Central memory CD8-positive, alpha-beta T cell (primary cell): ENCODE data around the gene ADAMTS12.
"Not testable (repeated sequence)": the region's sequence is repeated elsewhere in the genome, so short reads cannot be mapped to it uniquely, and the experiment has no call there.

ENCODE experiments used
- ATAC-seq: fragments of 150-1000 bp; cut with Tn5 transposase; replicated peaks from 2 replicates; pipeline ENCODE4 v1.10.0; 2022; ENCODE audit warnings: mild to moderate bottlenecking, moderate FRiP score, moderate number of reproducible peaks; ENCODE audit not compliant: poor library complexity, severe bottlenecking; ENCODE audit errors: extremely low read depth
- DNase-seq, 2 donors: peaks; one replicate each; pipeline ENCODE4 v3.0.0; 2021; ENCODE audit warnings: low spot score in 2 of 2
- H3K27ac Mint-ChIP-seq: one replicate; pipeline ENCODE4 v1.8.0; 2022; ENCODE audit warnings: low read depth, mild to moderate bottlenecking, moderate library complexity, mixed read lengths
- H3K27me3 Mint-ChIP-seq: one replicate; pipeline ENCODE4 v1.8.0; 2022; ENCODE audit warnings: mixed read lengths
- H3K36me3 Mint-ChIP-seq: one replicate; pipeline ENCODE4 v1.8.0; 2022; ENCODE audit warnings: mild to moderate bottlenecking, moderate library complexity, mixed read lengths; ENCODE audit not compliant: insufficient read depth
- H3K4me1 Mint-ChIP-seq: one replicate; pipeline ENCODE4 v1.8.0; 2022; ENCODE audit warnings: mixed read lengths
- H3K4me3 Mint-ChIP-seq: one replicate; pipeline ENCODE4 v1.8.0; 2022; ENCODE audit warnings: mild to moderate bottlenecking, moderate library complexity, mixed read lengths
- H3K9me3 Mint-ChIP-seq: one replicate; pipeline ENCODE4 v1.8.0; 2022; ENCODE audit warnings: mixed read lengths

The ADAMTS12 gene

DNA sequence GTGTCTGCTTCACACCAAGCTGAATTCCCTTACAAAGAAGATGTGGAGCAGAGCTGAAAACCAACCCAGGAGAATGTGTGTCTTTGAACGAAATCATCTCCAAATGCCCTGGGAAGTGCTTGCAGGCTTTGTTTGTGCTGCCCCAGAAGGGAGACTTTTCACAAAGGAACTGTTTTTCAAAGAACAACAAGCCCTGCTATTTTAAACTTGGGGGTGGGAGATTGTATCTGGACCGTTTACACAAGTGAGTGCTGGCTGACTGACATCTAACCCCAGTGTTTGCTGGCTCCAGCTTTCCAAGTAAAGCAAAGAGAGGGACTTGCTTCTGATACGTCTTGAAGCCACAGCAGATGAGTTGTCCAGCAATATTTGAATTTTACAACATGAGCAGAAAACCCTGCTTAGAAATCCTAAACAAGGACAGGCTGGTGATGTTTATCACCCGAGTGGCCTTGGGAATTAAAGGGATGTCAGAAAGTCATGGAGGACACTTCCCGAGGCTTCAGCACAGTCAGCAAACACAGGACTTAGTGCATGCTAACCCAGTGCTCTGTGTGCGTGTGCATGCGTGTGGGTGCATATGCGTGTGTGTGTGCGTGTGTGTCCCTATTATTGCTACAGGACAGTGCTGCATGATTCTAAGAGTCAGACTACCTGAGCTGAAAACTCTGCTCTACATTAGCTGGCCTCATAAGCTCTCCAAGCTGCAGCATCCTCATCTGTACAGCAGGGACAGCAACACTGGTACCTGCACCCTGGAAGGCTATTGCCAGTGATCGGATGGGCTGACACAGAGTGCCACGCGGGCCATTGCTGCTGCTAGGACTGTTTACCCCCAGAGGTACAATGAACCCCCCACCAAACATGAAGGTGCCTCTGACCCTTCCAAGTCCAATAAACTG lies 1.4 kb downstream of the ADAMTS12 start:
- no peaks in the 10 kb centered on the region for H3K36me3 Mint-ChIP-seq
- no peak for DNase-seq
- no peak overlapping the region for H3K27ac Mint-ChIP-seq
- ATAC-seq = no peak
- H3K4me3 Mint-ChIP-seq = no peak overlapping the region
- peaks cover 56% of the 10 kb centered on the region for H3K27me3 Mint-ChIP-seq
- H3K9me3 Mint-ChIP-seq = no peaks in the 10 kb centered on the region
- no peaks in the 10 kb centered on the region for H3K4me1 Mint-ChIP-seq

- no peaks in the 10 kb centered on the region for H3K36me3 Mint-ChIP-seq
- peaks cover 56% of the 10 kb centered on the region for H3K27me3 Mint-ChIP-seq
- H3K4me3 Mint-ChIP-seq = no peak overlapping the region
- H3K9me3 Mint-ChIP-seq = no peaks in the 10 kb centered on the region
- no peak overlapping the region for H3K27ac Mint-ChIP-seq
- ATAC-seq (no peak), DNase-seq (no peak)
- H3K4me1 Mint-ChIP-seq = no peaks in the 10 kb centered on the region
Observed at GRCh38 chr5:33888587-33888986, 3.2 kb downstream of the ADAMTS12 start.

DNA sequence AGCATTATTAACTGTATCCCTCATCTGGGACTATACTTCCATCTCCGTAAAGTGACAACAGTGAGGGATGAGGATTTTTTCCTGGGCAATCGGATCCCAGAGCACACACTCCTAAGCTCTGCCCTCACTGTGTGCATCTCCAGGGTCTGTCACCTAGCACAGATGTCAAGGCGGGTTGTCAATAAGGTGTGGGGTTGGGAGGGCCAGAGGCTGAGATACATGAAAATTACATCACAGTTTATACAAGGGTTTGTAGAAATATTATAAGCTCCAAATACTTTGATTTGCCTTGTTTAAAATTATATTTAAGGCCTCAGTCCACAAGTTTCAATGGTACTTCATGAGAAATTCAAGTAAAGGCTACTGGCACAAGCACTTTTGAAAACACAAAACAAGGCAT lies 4.5 kb downstream of the ADAMTS12 start:
- peaks cover 42% of the 10 kb centered on the region for H3K27me3 Mint-ChIP-seq
- H3K36me3 Mint-ChIP-seq = no peaks in the 10 kb centered on the region
- ATAC-seq (no peak), DNase-seq (no peak)
- no peaks in the 10 kb centered on the region for H3K9me3 Mint-ChIP-seq
- H3K4me1 Mint-ChIP-seq = no peaks in the 10 kb centered on the region
- no peak overlapping the region for H3K4me3 Mint-ChIP-seq
- no peak overlapping the region for H3K27ac Mint-ChIP-seq

DNA sequence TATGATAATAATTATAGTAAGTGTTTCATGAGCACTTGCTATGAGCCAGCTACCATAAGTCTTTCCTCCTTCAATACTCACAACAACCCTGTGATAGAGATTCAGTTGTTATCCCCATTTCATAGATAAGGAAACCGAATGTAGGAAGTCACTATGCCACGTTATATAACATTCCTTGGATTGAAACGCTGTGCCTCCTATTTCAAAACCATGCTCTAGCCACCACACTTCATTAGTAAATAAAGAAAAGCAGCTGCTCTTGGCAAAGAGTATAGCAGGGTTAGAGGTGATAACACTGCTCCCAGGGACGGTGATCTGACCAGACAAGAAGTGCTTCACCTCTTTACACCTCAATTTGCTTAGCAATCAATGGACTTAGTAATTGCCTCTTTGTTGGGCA lies 5.5 kb downstream of the ADAMTS12 start:
- peaks cover 33% of the 10 kb centered on the region for H3K27me3 Mint-ChIP-seq

GRCh38 chr5:33885679-33886078 lies 6.1 kb downstream of the ADAMTS12 start:
- Mint-ChIP-seq H3K4me3 (no peak overlapping the region), H3K36me3 (no peaks in the 10 kb centered on the region), H3K9me3 (no peaks in the 10 kb centered on the region), H3K27ac (no peak overlapping the region), H3K27me3 (peaks cover 27% of the 10 kb centered on the region), H3K4me1 (no peaks in the 10 kb centered on the region)
- DNase-seq (no peak), ATAC-seq (no peak)

More for the DNA sequence above, 5.5 kb downstream of the ADAMTS12 start:
- Mint-ChIP-seq H3K27ac (no peak overlapping the region), H3K9me3 (no peaks in the 10 kb centered on the region), H3K36me3 (no peaks in the 10 kb centered on the region), H3K4me1 (no peaks in the 10 kb centered on the region), H3K4me3 (no peak overlapping the region)
- DNase-seq (no peak), ATAC-seq (no peak)

DNA sequence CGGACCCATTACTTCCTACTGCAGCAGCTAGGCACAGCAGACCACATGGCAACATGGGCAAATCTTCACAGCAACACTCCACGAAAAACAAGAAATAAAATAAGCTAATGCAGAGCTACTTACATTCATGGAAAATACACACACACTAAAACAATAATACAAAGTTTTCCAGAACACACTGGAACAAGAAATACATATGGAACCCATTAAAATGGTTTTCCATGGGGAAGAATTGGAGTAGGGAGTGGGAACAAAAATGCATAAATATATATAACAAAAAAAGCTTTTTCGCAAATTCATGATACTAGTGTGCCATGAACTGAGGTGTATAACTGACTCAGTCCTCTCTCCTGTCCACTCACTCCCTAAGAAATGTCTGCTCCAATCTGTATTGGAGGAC lies 8.3 kb downstream of the ADAMTS12 start:
- DNase-seq = no peak
- Mint-ChIP-seq H3K4me1 (no peaks in the 10 kb centered on the region), H3K9me3 (no peaks in the 10 kb centered on the region), H3K36me3 (no peaks in the 10 kb centered on the region), H3K4me3 (no peak overlapping the region), H3K27me3 (peaks cover 12% of the 10 kb centered on the region), H3K27ac (no peak overlapping the region)
- no peak for ATAC-seq

DNA sequence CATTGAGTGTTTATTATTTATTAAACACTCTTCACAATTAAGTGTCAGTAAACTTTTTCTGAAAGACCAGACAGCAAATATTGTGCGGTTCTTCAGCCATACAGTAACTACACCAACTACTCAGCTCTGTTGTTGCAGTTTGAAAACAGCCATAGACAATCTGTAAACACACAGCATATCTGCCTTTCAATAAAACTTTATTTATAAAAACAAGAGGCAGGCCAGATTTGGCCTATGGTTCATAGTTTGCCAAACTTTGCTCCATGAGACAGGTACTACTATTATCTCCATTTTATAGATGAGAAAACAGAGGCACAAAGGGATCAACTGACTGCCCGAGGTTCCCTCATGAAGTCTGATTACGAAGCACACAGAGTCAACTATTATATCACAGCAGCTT lies 11.5 kb downstream of the ADAMTS12 start:
- ATAC-seq = no peak
- Mint-ChIP-seq H3K27ac (no peak overlapping the region), H3K27me3 (peaks cover 11% of the 10 kb centered on the region), H3K4me3 (no peak overlapping the region), H3K4me1 (no peaks in the 10 kb centered on the region), H3K9me3 (no peaks in the 10 kb centered on the region), H3K36me3 (no peaks in the 10 kb centered on the region)
- no peak for DNase-seq

GRCh38 chr5:33877449-33877848 lies 14.3 kb downstream of the ADAMTS12 start:
- Mint-ChIP-seq H3K27me3 (peaks cover 5% of the 10 kb centered on the region), H3K4me1 (no peaks in the 10 kb centered on the region), H3K27ac (no peak overlapping the region), H3K36me3 (no peaks in the 10 kb centered on the region), H3K4me3 (no peak overlapping the region), H3K9me3 (no peaks in the 10 kb centered on the region)
- DNase-seq = no peak
- ATAC-seq = no peak

- Mint-ChIP-seq H3K36me3 (peaks cover 2% of the 10 kb centered on the region), H3K27ac (no peak overlapping the region), H3K4me1 (no peaks in the 10 kb centered on the region), H3K4me3 (no peak overlapping the region), H3K9me3 (peaks cover 12% of the 10 kb centered on the region), H3K27me3 (peaks cover 25% of the 10 kb centered on the region)
- no peak for DNase-seq
- ATAC-seq = no peak
Observed at GRCh38 chr5:33867241-33867640, 24.5 kb downstream of the ADAMTS12 start.

GRCh38 chr5:33859177-33859576 lies 32.6 kb downstream of the ADAMTS12 start:
- peak; percentile 52 for ATAC-seq
- H3K4me1 Mint-ChIP-seq, H3K4me3 Mint-ChIP-seq, H3K36me3 Mint-ChIP-seq, H3K27me3 Mint-ChIP-seq, H3K9me3 Mint-ChIP-seq, DNase-seq, H3K27ac Mint-ChIP-seq: not testable (repeated sequence)

- H3K4me1 Mint-ChIP-seq = no peaks in the 10 kb centered on the region
- no peak for ATAC-seq
- no peak overlapping the region for H3K27ac Mint-ChIP-seq
- peaks cover 3% of the 10 kb centered on the region for H3K27me3 Mint-ChIP-seq
- no peaks in the 10 kb centered on the region for H3K36me3 Mint-ChIP-seq
- no peak overlapping the region for H3K4me3 Mint-ChIP-seq
- no peak for DNase-seq
- H3K9me3 Mint-ChIP-seq = no peaks in the 10 kb centered on the region
Observed at GRCh38 chr5:33857037-33857436, 34.8 kb downstream of the ADAMTS12 start.

GRCh38 chr5:33855396-33855795 lies 36.4 kb downstream of the ADAMTS12 start:
- H3K36me3 Mint-ChIP-seq = no peaks in the 10 kb centered on the region
- no peak overlapping the region for H3K27ac Mint-ChIP-seq
- peaks cover 9% of the 10 kb centered on the region for H3K27me3 Mint-ChIP-seq
- no peaks in the 10 kb centered on the region for H3K9me3 Mint-ChIP-seq
- peaks cover 2% of the 10 kb centered on the region for H3K4me1 Mint-ChIP-seq
- ATAC-seq (no peak), DNase-seq (no peak)
- H3K4me3 Mint-ChIP-seq = no peak overlapping the region

- Mint-ChIP-seq H3K9me3 (no peaks in the 10 kb centered on the region), H3K27me3 (peaks cover 9% of the 10 kb centered on the region), H3K27ac (no peak overlapping the region), H3K36me3 (no peaks in the 10 kb centered on the region), H3K4me1 (peaks cover 8% of the 10 kb centered on the region), H3K4me3 (no peak overlapping the region)
- DNase-seq (no peak), ATAC-seq (no peak)
Observed at GRCh38 chr5:33854733-33855151, 37.0 kb downstream of the ADAMTS12 start.
